ENCODE data around the gene LTBP1.
"Not testable (repeated sequence)": the region's sequence is repeated elsewhere in the genome, so short reads cannot be mapped to it uniquely, and the experiment has no call there.

Gene LTBP1

DNA sequence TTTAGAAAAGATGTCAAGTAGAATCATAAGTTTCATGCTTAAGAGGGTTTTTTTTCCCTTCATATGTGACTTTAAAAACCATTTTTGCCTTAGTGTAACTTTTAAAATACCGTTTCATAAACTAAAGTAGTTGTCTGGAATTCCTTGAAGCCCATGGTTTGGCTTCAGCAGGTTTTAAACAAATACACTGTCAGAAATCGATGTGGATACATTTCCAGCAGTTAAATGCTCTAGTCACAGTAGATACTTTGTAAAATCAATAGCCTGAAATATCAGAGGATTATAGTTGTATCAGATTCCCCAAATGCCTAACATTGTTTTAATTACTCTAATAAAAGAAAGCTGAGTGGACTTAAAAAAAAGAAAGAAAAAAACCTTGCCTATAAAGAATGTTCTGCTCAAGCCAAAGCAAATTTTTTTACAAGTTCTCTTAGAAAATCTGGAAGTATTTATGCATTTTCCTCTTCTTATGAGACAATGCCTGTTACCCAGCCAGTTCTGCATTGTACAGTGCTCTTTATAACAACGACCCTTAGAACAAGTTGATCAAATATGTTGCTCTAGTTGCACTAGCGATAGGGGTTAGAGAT is 260.5 kb downstream of the LTBP1 start:
- no peak for DNase-seq

DNA sequence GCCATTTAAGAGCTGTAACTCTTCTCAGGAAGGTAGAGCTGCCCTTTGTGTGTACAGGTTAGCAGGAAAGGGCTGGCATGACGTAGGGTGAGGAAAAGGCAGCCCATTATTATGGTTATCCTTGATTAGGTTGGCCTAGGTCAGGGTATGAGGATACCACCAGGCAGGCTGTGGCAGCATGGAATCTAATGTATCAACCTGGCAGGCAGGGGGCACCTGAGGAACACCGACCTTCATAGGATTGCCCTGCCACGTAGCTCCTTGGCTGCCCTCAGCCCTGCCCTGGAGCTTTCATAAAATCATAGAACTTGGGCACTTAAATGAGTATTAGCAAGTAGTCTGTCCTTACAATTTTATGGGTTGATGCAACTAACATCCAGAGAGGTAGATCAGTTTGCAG is 261.6 kb downstream of the LTBP1 start:
- DNase-seq = no peak

DNA sequence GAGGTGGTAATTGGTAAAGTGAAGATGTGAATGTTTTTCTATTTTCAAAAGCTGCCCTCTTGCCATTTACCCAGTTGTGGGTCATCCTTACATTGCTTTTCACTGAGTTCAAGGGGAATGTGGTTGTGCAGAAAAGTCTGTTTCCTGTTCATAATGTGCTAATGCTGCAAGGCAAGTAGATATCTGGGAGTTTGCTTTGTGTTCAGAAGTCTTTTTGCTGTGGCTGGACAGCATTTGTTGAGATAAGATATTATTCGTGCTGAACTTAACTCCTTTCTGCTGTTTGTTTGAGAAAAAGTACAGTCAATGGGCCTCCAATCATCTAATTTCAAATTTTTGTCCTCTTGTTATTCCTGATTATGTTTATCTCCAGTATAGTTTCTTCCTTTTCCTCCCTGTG is 263.2 kb downstream of the LTBP1 start:
- no peak for DNase-seq

DNA sequence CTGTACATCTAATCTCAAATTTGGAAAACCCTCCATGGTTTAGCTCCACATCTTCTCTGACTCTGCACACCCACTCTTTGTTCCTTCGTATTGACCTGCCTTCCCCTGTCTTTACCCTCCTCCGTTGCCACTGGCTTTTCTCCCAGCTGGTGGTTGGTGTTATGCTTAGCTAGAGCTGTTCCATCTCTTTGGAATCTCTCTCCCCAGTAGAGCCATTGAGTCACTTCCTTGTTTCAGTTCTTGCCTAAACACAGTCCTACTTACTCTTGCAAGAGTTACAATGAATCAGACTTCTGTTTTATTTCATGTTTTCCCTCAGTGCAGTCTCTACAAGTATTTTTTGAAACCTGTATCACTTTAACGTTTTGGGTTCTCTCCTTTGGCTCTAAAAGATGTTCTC is 263.9 kb downstream of the LTBP1 start:
- no peak for DNase-seq

DNA sequence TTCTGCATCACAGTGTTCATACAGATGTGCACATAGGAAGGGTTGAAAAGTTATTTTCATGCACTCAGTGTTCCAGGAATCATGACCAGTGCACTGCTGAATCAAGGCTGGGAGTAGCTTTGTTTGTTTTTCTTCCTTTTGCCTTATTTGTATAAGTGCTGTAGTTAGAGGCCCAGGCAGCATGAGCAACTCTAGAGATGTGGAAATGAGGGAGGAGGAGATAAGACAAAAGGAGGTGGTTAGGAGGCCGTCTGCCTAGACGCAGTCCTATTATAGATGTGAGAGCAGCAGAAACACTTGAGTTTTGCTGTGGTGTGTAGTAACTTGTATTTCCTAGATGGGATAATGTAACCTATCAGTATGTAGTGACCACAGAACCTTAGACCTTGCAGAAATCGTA is 265.4 kb downstream of the LTBP1 start:
- no peak for DNase-seq

DNA sequence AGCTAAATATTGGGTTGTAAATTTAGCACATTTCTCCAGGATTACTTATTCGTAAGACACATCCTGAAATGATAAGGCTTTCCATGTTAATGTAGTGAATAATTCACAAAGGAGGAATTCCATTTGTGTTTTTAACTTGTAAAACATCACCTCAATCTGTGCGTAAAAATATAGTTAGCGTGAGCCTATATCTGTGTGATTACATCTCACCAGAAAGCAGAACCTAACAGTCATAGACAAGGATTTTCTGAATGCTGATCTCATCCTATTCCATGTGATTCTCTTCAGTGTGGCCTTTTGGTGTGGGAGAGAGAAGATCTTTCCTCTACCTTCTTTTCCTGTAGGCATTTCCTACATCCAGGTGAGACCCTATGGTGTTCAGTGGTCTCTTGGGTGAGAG is 266.5 kb downstream of the LTBP1 start:
- no peak for DNase-seq

DNA sequence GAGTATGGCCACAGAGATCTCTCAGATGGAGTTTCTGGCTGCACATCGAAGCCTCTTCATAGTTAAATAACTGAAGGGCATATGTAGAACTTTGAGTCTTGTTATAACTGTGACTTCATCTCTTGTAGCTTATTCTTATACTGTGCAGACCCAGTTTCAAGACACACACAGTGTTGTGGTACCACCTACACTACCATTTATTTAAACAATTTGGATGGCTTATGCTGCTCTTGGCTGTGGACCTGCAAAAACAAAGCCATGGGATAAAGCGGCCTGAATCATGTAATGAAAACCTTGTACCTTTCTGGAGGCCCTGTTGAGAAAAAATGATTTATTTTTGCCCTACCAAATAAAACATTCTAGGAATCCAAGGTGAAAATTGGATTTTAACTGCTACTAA is 266.9 kb downstream of the LTBP1 start:
- no peak for DNase-seq

DNA sequence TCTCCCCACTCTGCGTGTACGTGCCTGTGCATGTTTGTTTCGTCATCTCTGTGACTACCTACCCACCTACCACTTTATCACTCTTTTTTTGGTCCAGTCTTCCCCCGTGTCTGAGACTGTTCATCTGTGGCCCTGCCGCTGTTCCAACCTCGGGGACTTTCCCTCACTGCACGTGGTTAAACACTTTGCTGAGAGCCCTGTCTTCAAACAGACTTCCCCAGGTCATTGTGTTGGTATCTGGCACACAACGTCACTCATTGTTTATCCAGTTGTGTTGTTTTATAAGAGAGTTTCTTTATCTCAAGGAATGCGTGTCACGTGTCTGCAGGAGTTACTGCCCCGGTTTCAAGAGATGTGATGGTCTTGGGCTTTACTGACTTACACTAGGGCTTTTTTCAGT is 267.7 kb downstream of the LTBP1 start:
- DNase-seq = no peak

DNA sequence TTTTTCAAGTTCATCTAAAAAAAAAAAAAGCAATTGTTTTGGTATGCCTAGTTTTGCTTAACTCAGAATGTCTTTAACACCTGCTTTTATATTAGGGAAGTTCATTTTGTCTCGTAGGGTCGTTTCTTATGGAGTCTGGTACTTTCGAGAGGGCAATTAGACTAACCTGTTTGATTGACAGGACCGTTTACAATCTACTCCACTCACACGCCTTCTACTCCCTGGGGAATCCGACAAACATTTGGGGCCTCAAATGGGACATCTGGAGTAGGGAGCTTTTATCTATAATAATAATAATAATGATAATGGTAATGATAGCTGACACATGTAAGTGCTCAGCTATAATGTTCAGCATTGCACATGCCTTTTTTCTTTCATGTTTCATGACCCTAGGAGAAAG is 268.1 kb downstream of the LTBP1 start:
- no peak for DNase-seq

DNA sequence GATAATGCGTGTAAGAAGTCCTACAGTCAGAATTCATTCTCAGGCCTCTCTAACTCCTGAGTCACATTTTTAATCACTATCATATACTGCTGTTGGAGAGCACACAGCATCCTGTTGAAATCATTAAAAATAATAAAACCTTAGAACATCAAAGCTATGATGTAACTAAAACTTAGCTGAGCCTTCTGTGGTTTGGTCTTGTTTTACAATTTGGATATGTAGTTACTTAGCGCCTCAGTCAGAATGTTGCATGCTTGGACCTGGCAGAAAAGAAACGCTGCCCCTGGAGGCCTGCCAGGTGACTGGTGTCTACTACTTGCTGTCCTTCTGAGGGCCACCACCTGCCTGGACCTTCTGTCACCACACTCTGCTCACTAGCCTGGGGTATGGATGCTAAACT is 268.5 kb downstream of the LTBP1 start:
- DNase-seq = no peak

DNA sequence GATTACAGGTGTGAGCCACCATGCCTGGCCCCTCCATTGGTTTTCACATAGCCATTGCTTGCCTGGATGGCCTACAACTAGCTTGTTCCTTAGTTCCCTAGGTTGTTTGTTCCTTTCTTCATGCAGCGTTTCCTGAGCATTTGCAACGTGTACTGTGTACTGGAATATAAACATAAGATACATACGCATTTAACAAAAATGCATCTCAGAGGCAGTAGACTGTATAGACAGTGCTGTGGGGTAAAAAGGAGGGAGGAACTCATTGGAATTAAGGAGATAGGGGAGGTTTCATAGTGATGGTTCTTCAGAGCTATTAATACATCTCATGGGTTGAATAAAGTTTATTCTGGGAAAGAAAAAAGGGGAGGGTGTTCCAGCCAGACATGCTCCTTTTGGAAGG is 269.2 kb downstream of the LTBP1 start:
- DNase-seq = no peak

DNA sequence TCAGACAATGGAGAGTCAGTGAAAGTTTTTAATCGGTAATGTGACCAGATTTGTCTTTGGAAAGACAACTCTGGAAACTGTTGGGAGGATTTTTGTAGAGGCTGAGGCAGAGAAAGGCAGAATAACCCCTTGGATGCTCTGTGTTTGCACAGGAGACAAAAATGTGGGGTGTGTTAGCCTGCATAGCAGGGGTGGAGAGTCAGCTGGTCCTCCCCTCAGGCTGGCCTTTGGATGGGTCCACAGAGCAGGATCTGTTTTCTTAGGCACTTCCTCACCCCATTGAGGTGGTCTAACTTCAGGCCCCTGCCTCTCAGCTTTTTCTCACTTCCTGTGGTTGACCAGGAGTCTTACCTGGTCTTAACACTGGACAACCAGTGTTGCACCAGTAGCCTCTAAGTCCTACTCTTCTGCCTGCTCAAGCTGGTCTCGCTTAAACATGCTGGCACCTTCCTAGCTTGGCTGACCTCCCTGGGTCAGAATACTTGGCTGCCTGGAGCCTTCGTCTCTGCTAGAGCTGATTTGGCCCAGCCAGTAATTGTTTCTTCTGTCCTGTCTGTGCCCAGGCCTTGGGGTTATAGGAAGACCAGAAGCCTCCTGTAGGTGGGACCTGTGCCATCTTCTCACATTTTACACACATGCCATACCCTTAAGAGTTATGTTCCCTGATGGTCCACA is 269.9 kb downstream of the LTBP1 start:
- DNase-seq = no peak

DNA sequence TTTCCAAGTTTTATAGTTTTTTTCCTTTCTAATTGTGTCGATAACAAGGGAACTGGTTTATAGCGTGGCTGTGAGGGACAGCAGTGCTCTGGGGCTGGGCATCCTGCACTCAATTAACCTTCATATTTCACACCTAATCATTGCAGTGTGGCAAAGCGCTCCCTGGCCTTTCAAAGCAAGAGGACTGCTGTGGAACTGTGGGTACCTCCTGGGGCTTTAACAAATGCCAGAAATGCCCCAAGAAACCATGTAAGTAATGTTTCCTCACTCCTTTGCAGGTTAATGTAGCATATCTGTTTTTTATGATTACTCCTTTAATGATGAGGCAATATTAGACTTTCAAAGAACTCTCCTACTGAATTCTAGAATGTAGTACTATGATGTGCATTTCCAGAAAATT is 270.7 kb downstream of the LTBP1 start:
- no peak for DNase-seq

DNA sequence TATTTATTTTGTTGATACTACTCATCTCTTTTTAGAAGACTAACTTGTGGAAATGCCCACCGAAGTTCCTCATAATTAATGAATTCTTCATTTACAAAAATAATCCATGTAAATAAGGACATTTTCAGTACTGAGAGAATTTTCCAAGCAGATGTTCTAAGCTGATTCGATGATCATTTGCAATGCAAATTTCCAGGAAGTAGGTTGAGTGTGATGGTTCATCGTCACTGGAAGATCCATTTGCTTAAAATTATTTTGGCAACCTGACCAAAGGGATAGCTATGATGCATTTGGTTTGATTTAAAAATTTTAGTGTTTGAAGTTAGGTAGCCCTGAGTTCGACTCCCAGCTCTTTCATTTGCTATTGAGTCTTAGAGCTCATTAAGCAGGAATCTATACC is 272.4 kb downstream of the LTBP1 start:
- DNase-seq = no peak

DNA sequence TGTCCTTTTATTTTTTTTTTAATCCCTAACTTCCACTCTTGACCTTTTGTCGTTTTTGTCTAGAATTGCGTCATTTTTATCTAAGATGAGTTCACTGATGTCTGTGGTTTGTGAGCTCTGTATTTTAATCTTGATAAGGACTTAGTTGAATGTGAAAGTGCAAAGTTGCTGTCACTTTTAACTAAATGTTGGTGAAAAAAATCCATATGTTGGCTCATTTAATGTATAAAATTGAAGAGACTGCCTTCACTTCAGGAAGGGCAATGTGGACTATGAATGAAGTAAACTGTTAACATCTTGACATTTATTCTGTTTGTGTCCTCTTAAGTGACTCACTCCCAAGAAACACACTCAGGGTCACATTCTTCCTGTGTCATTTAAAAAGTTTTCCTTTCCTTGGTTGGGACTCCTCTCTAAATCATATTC is 273.1 kb downstream of the LTBP1 start:
- no peak for DNase-seq

DNA sequence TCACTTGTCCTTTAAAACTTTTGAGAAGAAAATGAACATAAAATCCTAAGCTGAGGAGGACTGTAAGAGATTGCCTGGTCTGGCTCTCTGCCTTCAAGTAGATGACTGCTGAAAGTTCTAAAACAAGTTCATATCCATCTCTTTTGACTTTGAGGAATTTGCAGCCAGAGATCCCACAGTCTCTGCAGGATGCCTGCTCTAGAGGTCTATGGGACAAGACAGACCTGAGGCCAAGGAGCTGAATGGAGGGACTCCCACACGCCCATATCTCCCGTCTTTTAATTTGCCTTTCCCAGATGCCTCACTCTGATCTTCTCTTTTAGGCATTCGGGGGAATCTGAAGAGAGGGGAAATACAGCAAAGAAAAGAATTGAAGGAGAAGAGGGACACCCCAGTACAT is 273.8 kb downstream of the LTBP1 start:
- DNase-seq = no peak

DNA sequence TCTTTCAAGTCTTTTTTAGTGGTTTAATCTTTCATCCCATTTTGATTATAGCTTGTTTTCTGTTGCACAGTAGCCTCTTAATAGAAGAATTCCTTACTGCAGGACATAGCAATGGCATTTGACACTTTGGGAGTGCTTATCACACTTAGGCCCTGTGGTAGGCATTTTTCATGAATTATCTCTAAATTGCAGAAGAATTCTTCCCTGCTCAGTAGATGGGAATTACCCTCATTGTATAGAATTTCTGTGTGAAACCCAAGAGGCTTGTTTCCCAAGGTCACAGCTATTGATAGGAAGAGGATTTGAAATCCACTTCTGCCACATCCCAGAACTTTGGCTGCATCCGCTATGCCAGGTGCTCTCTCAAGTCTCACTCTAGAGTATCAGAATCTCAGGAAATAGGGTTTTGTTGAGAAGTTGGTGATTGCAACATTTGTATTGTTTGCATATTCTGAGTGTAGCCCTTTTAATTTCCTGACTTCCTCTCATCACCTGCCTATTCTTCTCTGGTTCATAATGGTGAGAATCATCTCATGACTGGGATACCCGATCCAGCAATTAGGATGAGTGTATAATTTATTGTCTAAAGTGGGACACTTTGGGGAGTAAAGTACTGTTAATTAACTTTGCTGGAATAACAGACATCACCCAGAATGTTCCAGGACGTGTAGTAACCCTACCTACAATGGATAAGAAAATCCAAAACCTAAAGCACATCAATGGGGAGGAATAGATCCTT is 274.5 kb downstream of the LTBP1 start:
- no peak for DNase-seq

DNA sequence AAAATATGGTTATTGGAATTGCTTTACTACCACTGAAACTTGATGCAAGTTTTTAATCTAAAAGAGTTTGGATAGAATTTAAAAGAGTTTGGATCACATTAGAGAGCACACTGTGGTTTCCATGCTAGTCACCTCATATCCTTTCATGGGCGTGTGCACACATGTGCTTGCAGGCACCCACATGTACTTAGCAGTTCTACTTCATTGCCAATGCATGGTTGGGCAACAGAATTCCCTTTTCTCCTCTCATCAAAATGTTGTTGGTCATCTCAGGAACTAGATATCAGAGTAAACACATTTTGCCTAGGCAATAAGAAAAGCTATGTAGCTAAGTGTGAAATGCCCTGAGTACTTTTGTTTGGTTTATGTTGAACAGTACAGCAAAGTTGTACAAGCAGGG is 275.6 kb downstream of the LTBP1 start:
- DNase-seq = no peak

DNA sequence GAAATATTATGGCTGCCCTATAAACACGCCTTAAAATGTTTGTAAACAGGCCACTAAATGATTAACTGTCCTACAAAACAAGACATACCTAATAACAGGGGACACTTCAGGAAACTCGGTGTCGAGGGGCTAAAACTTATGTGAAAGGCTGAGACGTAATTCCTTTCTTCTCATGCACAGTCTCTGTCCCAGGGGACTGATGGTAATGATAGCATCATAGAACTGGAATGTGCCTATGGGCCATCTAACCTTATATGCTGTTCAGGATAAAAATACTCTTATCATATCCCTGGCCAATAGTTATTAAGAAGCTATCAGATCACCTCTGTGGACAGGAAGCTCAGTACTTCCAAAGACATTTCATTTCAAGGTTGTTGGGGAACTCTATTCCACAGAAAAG is 277.1 kb downstream of the LTBP1 start:
- DNase-seq = no peak

DNA sequence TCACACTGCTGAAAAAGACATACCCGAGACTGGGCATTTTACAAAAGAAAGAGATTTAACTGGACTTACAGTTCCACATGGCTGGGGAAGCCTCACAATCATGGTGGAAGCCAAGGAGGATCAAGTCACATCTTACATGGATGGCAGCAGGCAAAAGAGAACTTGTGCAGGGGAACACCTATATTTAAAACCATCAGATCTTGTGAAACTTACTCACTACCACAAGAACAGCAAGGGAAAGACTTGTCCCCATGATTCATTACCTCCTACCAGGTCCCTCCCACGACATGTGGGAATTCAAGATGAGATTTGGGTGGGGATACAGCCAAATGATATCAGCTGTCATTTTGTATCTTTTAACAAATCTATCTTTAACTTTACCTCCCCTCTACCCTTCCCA is 278.6 kb downstream of the LTBP1 start:
- DNase-seq = no peak

DNA sequence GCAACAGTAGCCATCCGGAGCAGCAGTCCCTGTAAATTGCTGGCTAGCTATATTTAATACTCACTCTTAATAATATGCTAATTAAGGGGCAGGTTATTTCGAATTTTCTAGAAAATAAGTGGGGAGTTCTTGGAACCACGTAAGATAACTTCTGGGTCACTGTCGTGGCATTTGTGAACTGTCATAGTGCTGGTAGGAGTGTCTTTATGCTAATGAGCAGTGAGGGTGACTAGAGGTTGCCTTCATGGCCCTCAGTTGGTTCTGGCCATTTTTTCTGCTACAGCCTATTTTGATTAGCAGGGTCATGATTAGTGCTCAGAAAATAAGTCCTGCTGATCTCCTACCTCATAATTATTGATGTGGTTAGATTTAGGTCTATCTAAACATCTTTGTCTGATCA is 279.8 kb downstream of the LTBP1 start:
- DNase-seq = no peak

DNA sequence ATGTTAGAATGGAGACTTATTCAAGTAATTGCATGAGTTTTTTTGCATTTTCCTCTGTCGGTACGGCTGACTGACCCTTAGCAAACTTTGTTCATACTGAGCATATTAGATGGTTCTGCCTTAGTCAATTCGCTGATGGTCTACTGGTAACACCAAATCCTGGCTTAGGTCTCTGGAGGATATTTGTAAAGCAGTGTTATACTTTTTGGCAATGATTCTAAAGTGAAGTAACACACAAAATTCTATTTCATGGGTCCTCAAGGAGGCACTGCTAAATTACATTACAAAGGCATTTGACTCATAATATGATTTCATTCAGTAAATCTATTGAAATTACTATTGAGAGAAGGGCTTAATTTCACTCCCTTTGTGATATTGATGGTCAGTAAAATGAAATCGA is 282.9 kb downstream of the LTBP1 start:
- DNase-seq = no peak

DNA sequence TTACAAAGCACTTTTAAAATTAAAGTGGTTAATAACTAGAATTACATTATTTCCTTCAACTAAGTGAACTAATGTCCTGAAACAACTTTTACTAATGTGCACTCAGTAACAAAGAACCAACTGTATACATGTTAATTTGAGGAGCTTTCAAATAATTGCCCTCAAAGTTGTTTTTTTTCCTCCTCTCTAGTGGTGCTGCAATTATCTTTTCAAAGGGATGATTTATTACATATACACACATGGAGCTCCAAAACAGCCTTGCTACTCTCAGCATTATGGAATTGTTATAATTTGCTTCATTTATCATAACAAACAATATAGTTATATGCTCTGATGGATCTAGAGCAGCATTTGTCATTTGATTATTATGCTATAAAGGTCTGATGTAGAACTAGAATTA is 283.4 kb downstream of the LTBP1 start:
- no peak for DNase-seq

DNA sequence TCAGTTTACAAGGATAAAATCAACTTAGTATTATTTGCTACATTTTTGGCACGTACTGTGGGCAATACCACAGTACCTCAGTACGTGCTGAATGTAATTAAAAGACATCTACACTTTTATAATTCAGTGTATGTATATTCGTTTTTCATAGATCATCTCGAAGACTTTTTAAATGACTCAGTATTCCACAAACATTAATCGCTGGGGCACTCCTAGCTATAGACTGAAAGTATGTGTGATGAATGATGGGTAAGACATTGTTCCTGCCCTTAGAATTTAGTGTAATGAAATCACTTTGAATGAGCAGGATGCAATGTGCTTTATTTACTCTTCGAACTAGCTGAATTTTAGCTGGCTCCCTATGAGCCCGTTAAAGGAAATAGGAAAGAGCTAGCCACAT is 284.1 kb downstream of the LTBP1 start:
- no peak for DNase-seq

DNA sequence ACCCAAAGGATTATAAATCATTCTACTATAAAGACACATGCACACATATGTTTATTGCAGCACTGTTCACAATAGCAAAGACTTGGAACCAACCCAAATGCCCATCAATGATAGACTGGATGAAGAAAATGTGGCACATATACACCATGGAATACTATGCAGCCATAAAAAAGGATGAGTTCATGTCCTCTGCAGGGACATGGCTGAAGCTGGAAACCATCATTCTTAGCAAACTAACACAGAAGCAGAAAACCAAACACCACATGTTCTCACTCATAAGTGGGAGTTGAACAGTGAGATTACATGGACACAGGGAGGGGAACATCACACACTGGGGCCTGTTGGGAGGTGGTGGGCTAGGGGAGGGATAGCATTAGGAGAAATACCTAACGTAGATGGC is 288.8 kb downstream of the LTBP1 start:
- not testable (repeated sequence) for DNase-seq
